A673 (cell line): ENCODE measurements around the gene PTX4. TPM values are rescaled to one million over a fixed set of nuclear protein-coding genes. Genes with fewer than 3 reads are reported as not detected.
"Not testable (repeated sequence)": the region's sequence is repeated elsewhere in the genome, so short reads cannot be mapped to it uniquely, and the experiment has no call there.

Source experiments
- BruUV-seq: library from RNA; stranded (reverse); fragments of 400-500 nt; replicated peaks from 2 replicates; lab custom pipeline; 2021; lab: Mats Ljungman, UMichigan
- CTCF ChIA-PET: fragments of 300-600 bp; sonication (Branson Sonifier 250); formaldehyde crosslinking; loops from one replicate; lab custom pipeline; 2022; ENCODE audit warnings: antibody characterized with exemption; lab: Charles Lee
- POLR2A ChIA-PET: fragments of 300-600 bp; sonication (Branson Sonifier 250); formaldehyde crosslinking; loops from one replicate; lab custom pipeline; 2022; ENCODE audit warnings: antibody characterized with exemption; ENCODE audit not compliant: low non-redundant PET; lab: Charles Lee
- DNase-seq: peaks from one replicate; pipeline ENCODE4 v3.0.0-alpha.2; 2015; ENCODE audit warnings: low spot score
- H3K27ac ChIP-seq: fragments of 200-600 bp; sonication (generic); 2 replicates; pipeline ENCODE4 v1.5.1; 2016; ENCODE audit warnings: mixed run types, low read depth, mild to moderate bottlenecking, mixed read lengths, antibody characterized with exemption, low read length; ENCODE audit not compliant: poor library complexity, severe bottlenecking
- H3K27me3 ChIP-seq: fragments of 200-600 bp; sonication (generic); replicated peaks from 2 replicates; pipeline ENCODE4 v1.6.1; 2017; ENCODE audit warnings: mixed run types, low read depth, mild to moderate bottlenecking, mixed read lengths, antibody characterized with exemption, low read length; ENCODE audit not compliant: insufficient read depth, poor library complexity
- H3K36me3 ChIP-seq: fragments of 200-600 bp; sonication (generic); 2 replicates; pipeline ENCODE4 v1.6.1; 2016; ENCODE audit warnings: mixed run types, mild to moderate bottlenecking, mixed read lengths, antibody characterized with exemption, low read length; ENCODE audit not compliant: insufficient read depth, poor library complexity, severe bottlenecking
- H3K4me1 ChIP-seq: fragments of 200-600 bp; sonication (generic); 2 replicates; pipeline ENCODE4 v1.6.1; 2017; ENCODE audit warnings: mixed run types, mild to moderate bottlenecking, mixed read lengths, antibody characterized with exemption, low read length; ENCODE audit not compliant: insufficient read depth, poor library complexity, severe bottlenecking
- H3K4me3 ChIP-seq: fragments of 200-600 bp; sonication (generic); 2 replicates; pipeline ENCODE4 v1.5.1; 2016; ENCODE audit warnings: low read depth, mixed run types, mild to moderate bottlenecking, mixed read lengths, low read length; ENCODE audit not compliant: poor library complexity, severe bottlenecking
- H3K9me3 ChIP-seq: fragments of 200-600 bp; sonication (generic); 2 replicates; pipeline ENCODE4 v1.6.1; 2016; ENCODE audit warnings: mixed run types, low read depth, mild to moderate bottlenecking, mixed read lengths, antibody characterized with exemption, low read length; ENCODE audit not compliant: poor library complexity, severe bottlenecking
- CTCF ChIP-seq: fragments of 300-800, 200-600 bp; sonication (generic); conservative IDR thresholded peaks from 2 replicates; pipeline ENCODE4 v1.5.1; 2017; ENCODE audit warnings: low read depth, mild to moderate bottlenecking, antibody characterized with exemption, low read length, moderate library complexity, mixed read lengths
- EZH2 ChIP-seq: fragments of 200-600 bp; sonication (generic); IDR thresholded peaks from 2 replicates; pipeline ENCODE4 v1.6.1; 2017; ENCODE audit warnings: borderline replicate concordance, low read depth, mild to moderate bottlenecking, mixed read lengths, antibody characterized with exemption, low read length; ENCODE audit not compliant: poor library complexity, severe bottlenecking
- intact Hi-C: fragments of 100-400 bp; cut with micrococcal nuclease; formaldehyde crosslinking; loops from one replicate; pipeline ENCODE4 v1.10.0; 2022; ENCODE audit not compliant: unreplicated experiment
- total RNA-seq: library from RNA; stranded (reverse); gene quantifications from 2 replicates; pipeline ENCODE4 v1.2.3, GENCODE V29; 2021

PTX4 gene
- total RNA-seq, 1 experiment from 2014 or later = not detected

GRCh38 chr16:1441391-1441829 lies 47.3 kb downstream of the PTX4 start:
- no peak overlapping the region for H3K4me3 ChIP-seq
- no peaks in the 10 kb centered on the region for H3K4me1 ChIP-seq
- H3K27ac ChIP-seq = no peak overlapping the region
- TF ChIP-seq CTCF (no peak), EZH2 (no peak)
- no peak for DNase-seq
- intact Hi-C loops = no loop called here
- no peaks in the 10 kb centered on the region for H3K36me3 ChIP-seq
- H3K9me3 ChIP-seq = no peaks in the 10 kb centered on the region
- no peaks in the 10 kb centered on the region for H3K27me3 ChIP-seq
- POLR2A ChIA-PET = no interaction called here
- no TSS peak for BruUV-seq
- CTCF ChIA-PET = interaction anchor here (1.2 kb wide), 1 partner anchor 21 kb away, joined by 3 read pairs; the partner anchor contains the start of gene UQCC4

- H3K27ac ChIP-seq, H3K9me3 ChIP-seq, H3K4me1 ChIP-seq, H3K4me3 ChIP-seq, intact Hi-C loops, POLR2A ChIA-PET, DNase-seq, H3K27me3 ChIP-seq, H3K36me3 ChIP-seq, BruUV-seq, CTCF ChIA-PET: not testable (repeated sequence)
These were observed 49.1 kb downstream of the PTX4 start for GRCh38 chr16:1439699-1440074.

GRCh38 chr16:1439058-1439698 lies 49.6 kb downstream of the PTX4 start:
- DNase-seq = no peak
- ChIA-PET POLR2A (interaction anchor here (0.7 kb wide), 1 partner anchor 18 kb away, joined by 3 read pairs; the partner anchor contains the start of gene UQCC4), CTCF (no interaction called here)
- no peaks in the 10 kb centered on the region for H3K36me3 ChIP-seq
- no peaks in the 10 kb centered on the region for H3K9me3 ChIP-seq
- TF ChIP-seq EZH2 (no peak), CTCF (no peak)
- H3K4me3 ChIP-seq = no peak overlapping the region
- intact Hi-C loops = no loop called here
- no peaks in the 10 kb centered on the region for H3K27me3 ChIP-seq
- no TSS peak for BruUV-seq
- no peaks in the 10 kb centered on the region for H3K4me1 ChIP-seq
- H3K27ac ChIP-seq = no peak overlapping the region
